SH-SY5Y (cell line): ENCODE data around the gene DIS3L2.

Source experiments
- GATA2 ChIP-seq: IDR thresholded peaks from 2 replicates; pipeline ENCODE4 v1.6.1; 2011; ENCODE audit warnings: mild to moderate bottlenecking, low read depth, low read length
- GATA3 ChIP-seq: IDR thresholded peaks from 2 replicates; pipeline ENCODE4 v1.6.1; 2011; ENCODE audit warnings: low read depth, mild to moderate bottlenecking, low read length, moderate library complexity

GRCh38 chr2:231957913-231958763 is 3.4 kb upstream of the DIS3L2 start:
- TF ChIP-seq GATA2 (no peak), GATA3 (no peak)
